DND-41 (cell line): Measurements from ENCODE around the gene AP1M1.

Experiments used
- EZH2 ChIP-seq: IDR thresholded peaks from 3 replicates; pipeline ENCODE4 v1.6.1; 2012; ENCODE audit warnings: borderline replicate concordance, low read depth, mild to moderate bottlenecking, moderate library complexity, low read length, inconsistent platforms; ENCODE audit not compliant: severe bottlenecking
- TF ChIP-seq, protein P1 (sequence below): IDR thresholded peaks from 2 replicates; pipeline ENCODE4 v1.5.1; 2012; ENCODE audit warnings: borderline replicate concordance, low read length, moderate library complexity, mild to moderate bottlenecking; ENCODE audit not compliant: poor library complexity, severe bottlenecking; ENCODE audit errors: extremely low read depth

DNA sequence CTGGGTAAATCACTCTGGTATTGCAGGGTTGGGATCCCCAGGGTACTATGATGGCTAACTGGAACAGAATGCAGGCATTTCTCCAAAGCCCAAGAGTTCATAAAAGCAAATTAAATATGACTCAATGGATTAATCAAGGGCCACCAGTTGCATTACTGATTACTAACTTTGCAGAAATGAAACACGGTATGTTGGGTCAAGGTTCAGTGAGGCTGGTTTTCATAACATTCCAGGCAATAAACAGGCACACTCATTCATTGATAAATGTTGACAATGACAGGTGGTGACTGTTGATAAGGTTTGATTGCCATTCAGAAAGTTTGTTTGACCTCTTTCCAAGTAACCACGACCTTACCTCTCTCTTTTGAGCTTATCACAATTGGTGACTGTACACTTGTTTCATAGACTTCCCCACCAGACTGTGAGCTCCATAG lies 506 bp upstream of the AP1M1 start:
- TF ChIP-seq, protein P1, sequence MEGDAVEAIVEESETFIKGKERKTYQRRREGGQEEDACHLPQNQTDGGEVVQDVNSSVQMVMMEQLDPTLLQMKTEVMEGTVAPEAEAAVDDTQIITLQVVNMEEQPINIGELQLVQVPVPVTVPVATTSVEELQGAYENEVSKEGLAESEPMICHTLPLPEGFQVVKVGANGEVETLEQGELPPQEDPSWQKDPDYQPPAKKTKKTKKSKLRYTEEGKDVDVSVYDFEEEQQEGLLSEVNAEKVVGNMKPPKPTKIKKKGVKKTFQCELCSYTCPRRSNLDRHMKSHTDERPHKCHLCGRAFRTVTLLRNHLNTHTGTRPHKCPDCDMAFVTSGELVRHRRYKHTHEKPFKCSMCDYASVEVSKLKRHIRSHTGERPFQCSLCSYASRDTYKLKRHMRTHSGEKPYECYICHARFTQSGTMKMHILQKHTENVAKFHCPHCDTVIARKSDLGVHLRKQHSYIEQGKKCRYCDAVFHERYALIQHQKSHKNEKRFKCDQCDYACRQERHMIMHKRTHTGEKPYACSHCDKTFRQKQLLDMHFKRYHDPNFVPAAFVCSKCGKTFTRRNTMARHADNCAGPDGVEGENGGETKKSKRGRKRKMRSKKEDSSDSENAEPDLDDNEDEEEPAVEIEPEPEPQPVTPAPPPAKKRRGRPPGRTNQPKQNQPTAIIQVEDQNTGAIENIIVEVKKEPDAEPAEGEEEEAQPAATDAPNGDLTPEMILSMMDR = no peak
- no peak for TF ChIP-seq EZH2
